NCI-H1048 (cell line): ENCODE data around the gene SPHK2.
"Not testable (repeated sequence)": the region's sequence is repeated elsewhere in the genome, so short reads cannot be mapped to it uniquely, and the experiment has no call there.

ENCODE experiments used
- DNase-seq: peaks from one replicate; lab custom pipeline; 2025; lab: John Stamatoyannopoulos, UW

The SPHK2 gene

GRCh38 chr19:48637449-48637947 lies 18.2 kb downstream of the SPHK2 start:
- DNase-seq = peak; percentile 97

- peak; percentile 71 for DNase-seq
Observed at GRCh38 chr19:48637948-48638830, 18.9 kb downstream of the SPHK2 start.

- no peak for DNase-seq
Observed at GRCh38 chr19:48638831-48639381, 19.6 kb downstream of the SPHK2 start.

- no peak for DNase-seq
Observed at GRCh38 chr19:48639483-48640375, 20.4 kb downstream of the SPHK2 start.

GRCh38 chr19:48641850-48642249 lies 22.5 kb downstream of the SPHK2 start:
- no peak for DNase-seq

- no peak for DNase-seq
Observed at GRCh38 chr19:48642862-48643261, 23.6 kb downstream of the SPHK2 start.

- no peak for DNase-seq
Observed at GRCh38 chr19:48644355-48644754, 25.0 kb downstream of the SPHK2 start.

GRCh38 chr19:48644839-48645619 lies 25.7 kb downstream of the SPHK2 start:
- DNase-seq = no peak

GRCh38 chr19:48645620-48646000 lies 26.3 kb downstream of the SPHK2 start:
- DNase-seq = no peak

GRCh38 chr19:48646001-48646721 lies 26.9 kb downstream of the SPHK2 start, which contains the start of gene CA11:
Gene CA11 (minus strand): TSS chr19:48646187. CDS start chr19:48645632, 555 bp downstream.
- DNase-seq = no peak

GRCh38 chr19:48646722-48647216 lies 27.5 kb downstream of the SPHK2 start:
- peak; percentile 68 for DNase-seq

GRCh38 chr19:48648134-48648533 lies 28.8 kb downstream of the SPHK2 start:
- no peak for DNase-seq

- DNase-seq = no peak
Observed at GRCh38 chr19:48650974-48651682, 31.8 kb downstream of the SPHK2 start.

- DNase-seq = no peak
Observed at GRCh38 chr19:48651683-48652048, 32.4 kb downstream of the SPHK2 start.

GRCh38 chr19:48654299-48655059 lies 35.2 kb downstream of the SPHK2 start:
- no peak for DNase-seq

GRCh38 chr19:48656840-48657474 lies 37.7 kb downstream of the SPHK2 start:
- no peak for DNase-seq

- not testable (repeated sequence) for DNase-seq
Observed at GRCh38 chr19:48657828-48658227, 38.5 kb downstream of the SPHK2 start.

- no peak for DNase-seq
Observed at GRCh38 chr19:48658483-48658882, 39.2 kb downstream of the SPHK2 start.

- DNase-seq = no peak
Observed at GRCh38 chr19:48659768-48660167, 40.5 kb downstream of the SPHK2 start.
